ENCODE measurements around the gene RPS19BP1.

DNA sequence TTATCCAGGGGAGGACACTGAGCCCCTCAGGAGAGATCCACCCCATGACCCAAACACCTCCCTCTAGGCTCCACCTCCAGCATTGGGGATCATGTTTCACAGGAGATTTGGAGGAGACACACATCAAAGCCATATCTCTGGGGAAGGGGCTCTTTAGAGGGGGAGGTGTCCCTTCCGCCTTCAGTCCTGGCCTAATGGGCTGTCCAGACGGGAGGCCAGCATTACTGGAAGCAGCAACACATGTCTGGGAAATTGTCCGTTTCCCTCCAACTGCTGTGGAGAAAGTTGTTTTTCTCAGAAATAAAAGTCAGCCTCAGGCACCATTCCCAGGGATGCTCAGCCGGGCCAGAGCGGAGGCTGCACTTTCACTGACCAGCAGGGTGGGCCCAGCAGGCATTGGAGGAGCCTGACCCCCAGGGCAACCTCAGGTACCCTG is 47.5 kb upstream of the RPS19BP1 start:
- no peak for TF ChIP-seq POLR2A (IDR thresholded peaks at IDR 0.05)
- TF ChIP-seq, protein P1, sequence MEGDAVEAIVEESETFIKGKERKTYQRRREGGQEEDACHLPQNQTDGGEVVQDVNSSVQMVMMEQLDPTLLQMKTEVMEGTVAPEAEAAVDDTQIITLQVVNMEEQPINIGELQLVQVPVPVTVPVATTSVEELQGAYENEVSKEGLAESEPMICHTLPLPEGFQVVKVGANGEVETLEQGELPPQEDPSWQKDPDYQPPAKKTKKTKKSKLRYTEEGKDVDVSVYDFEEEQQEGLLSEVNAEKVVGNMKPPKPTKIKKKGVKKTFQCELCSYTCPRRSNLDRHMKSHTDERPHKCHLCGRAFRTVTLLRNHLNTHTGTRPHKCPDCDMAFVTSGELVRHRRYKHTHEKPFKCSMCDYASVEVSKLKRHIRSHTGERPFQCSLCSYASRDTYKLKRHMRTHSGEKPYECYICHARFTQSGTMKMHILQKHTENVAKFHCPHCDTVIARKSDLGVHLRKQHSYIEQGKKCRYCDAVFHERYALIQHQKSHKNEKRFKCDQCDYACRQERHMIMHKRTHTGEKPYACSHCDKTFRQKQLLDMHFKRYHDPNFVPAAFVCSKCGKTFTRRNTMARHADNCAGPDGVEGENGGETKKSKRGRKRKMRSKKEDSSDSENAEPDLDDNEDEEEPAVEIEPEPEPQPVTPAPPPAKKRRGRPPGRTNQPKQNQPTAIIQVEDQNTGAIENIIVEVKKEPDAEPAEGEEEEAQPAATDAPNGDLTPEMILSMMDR (IDR thresholded peaks at IDR 0.05): no peak
